Activated CD8-positive, alpha-beta memory T cell treated with anti-CD3 and anti-CD28 coated beads, Interleukin-2, amount 50 U/mL, for 24 hours (primary cell): Measurements from ENCODE around the gene LRP1B.

Experiments used
- DNase-seq: peaks from one replicate; pipeline ENCODE4 v3.0.0-alpha.2; 2020; ENCODE audit errors: extremely low read depth

The LRP1B gene

GRCh38 chr2:141947396-141948114 is 183.3 kb downstream of the LRP1B start:
- no peak for DNase-seq

- DNase-seq = no peak
Observed at GRCh38 chr2:141946016-141946415, 184.8 kb downstream of the LRP1B start.

GRCh38 chr2:141943918-141944317 is 186.9 kb downstream of the LRP1B start:
- DNase-seq = no peak

GRCh38 chr2:141942006-141942789 is 188.6 kb downstream of the LRP1B start:
- no peak for DNase-seq

GRCh38 chr2:141941210-141941714 is 189.6 kb downstream of the LRP1B start:
- DNase-seq = no peak

- no peak for DNase-seq
Observed at GRCh38 chr2:141940709-141941108, 190.1 kb downstream of the LRP1B start.

GRCh38 chr2:141933226-141933625 is 197.6 kb downstream of the LRP1B start:
- no peak for DNase-seq

GRCh38 chr2:141932261-141932660 is 198.6 kb downstream of the LRP1B start:
- no peak for DNase-seq

- no peak for DNase-seq
Observed at GRCh38 chr2:141931797-141932196, 199.0 kb downstream of the LRP1B start.

GRCh38 chr2:141930803-141931202 is 200.0 kb downstream of the LRP1B start:
- DNase-seq = no peak

GRCh38 chr2:141929331-141930252 is 201.2 kb downstream of the LRP1B start:
- DNase-seq = no peak

- no peak for DNase-seq
Observed at GRCh38 chr2:141928476-141928875, 202.3 kb downstream of the LRP1B start.

GRCh38 chr2:141927536-141927935 is 203.3 kb downstream of the LRP1B start:
- no peak for DNase-seq

- DNase-seq = no peak
Observed at GRCh38 chr2:141925511-141925910, 205.3 kb downstream of the LRP1B start.

- no peak for DNase-seq
Observed at GRCh38 chr2:141923657-141924056, 207.2 kb downstream of the LRP1B start.

- no peak for DNase-seq
Observed at GRCh38 chr2:141911485-141912066, 219.2 kb downstream of the LRP1B start.

GRCh38 chr2:141906678-141907077 is 224.1 kb downstream of the LRP1B start:
- no peak for DNase-seq

- no peak for DNase-seq
Observed at GRCh38 chr2:141900826-141901225, 230.0 kb downstream of the LRP1B start.

GRCh38 chr2:141899740-141900139 is 231.1 kb downstream of the LRP1B start:
- DNase-seq = no peak

GRCh38 chr2:141889788-141890187 is 241.0 kb downstream of the LRP1B start:
- DNase-seq = no peak

GRCh38 chr2:141888987-141889555 is 241.7 kb downstream of the LRP1B start:
- DNase-seq = no peak
